ENCODE results near the gene CTNNB1. TPM values are rescaled to one million over a fixed set of nuclear protein-coding genes. Genes with fewer than 3 reads are reported as not detected.

CTNNB1 gene
- total RNA-seq, 4 donors from 2014 or later = 379 to 659 (median 437) TPM

DNA sequence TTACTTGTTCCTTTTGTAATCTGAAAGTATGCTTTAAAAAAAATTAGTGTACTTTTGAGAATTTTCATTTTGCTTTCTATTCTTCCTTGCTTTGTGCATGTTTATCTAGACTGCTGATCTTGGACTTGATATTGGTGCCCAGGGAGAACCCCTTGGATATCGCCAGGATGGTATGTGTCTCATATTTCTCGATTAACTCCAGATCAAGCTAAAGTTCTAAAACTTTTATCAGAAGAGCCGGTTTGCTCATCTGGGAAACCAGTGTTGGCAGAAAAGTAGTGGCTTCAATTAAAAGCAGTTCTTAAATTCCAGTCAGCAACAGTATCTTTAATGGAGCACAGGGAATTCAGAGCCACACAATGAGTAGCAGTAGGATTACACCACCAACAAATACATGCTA lies 38.6 kb downstream of the CTNNB1 start:
- ATAC-seq (ENCODE audit: low FRiP score) = no peak
- TF ChIP-seq, protein P1, sequence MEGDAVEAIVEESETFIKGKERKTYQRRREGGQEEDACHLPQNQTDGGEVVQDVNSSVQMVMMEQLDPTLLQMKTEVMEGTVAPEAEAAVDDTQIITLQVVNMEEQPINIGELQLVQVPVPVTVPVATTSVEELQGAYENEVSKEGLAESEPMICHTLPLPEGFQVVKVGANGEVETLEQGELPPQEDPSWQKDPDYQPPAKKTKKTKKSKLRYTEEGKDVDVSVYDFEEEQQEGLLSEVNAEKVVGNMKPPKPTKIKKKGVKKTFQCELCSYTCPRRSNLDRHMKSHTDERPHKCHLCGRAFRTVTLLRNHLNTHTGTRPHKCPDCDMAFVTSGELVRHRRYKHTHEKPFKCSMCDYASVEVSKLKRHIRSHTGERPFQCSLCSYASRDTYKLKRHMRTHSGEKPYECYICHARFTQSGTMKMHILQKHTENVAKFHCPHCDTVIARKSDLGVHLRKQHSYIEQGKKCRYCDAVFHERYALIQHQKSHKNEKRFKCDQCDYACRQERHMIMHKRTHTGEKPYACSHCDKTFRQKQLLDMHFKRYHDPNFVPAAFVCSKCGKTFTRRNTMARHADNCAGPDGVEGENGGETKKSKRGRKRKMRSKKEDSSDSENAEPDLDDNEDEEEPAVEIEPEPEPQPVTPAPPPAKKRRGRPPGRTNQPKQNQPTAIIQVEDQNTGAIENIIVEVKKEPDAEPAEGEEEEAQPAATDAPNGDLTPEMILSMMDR (IDR thresholded peaks at IDR 0.05) = no peak

DNA sequence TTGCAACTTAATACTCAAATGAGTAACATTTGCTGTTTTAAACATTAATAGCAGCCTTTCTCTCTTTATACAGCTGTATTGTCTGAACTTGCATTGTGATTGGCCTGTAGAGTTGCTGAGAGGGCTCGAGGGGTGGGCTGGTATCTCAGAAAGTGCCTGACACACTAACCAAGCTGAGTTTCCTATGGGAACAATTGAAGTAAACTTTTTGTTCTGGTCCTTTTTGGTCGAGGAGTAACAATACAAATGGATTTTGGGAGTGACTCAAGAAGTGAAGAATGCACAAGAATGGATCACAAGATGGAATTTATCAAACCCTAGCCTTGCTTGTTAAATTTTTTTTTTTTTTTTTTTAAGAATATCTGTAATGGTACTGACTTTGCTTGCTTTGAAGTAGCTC lies 40.3 kb downstream of the CTNNB1 start:
- DNase-seq (ENCODE audit: low spot score) (no peak), ATAC-seq (ENCODE audit: low FRiP score) (no peak)
- TF ChIP-seq, protein P1 (IDR thresholded peaks at IDR 0.05) = no peak

More for the DNA sequence above, 38.6 kb downstream of the CTNNB1 start:
- no peak for DNase-seq (ENCODE audit: low spot score)

DNA sequence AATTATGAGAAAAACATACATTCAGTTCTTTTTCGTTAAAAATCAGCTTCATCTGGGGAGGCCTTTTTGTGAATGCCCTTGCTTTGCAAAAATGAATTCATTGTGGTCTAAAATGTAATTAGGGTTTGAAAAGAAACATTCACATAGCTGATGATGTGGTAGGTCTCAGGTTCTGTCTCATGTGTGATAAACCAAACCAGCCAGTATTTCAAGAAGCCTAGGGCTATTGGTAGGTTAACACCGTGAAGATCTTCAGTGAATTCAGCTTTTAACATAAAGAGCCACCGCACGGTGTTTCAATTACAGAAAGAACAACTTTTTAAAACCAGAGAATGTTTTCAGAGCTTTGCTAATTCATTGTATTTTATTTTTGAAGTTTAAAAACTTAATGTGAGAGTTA lies 41.9 kb downstream of the CTNNB1 start:
- ATAC-seq (ENCODE audit: low FRiP score) = no peak
- TF ChIP-seq, protein P1 (IDR thresholded peaks at IDR 0.05) = no peak
- DNase-seq (ENCODE audit: low spot score) = no peak

DNA sequence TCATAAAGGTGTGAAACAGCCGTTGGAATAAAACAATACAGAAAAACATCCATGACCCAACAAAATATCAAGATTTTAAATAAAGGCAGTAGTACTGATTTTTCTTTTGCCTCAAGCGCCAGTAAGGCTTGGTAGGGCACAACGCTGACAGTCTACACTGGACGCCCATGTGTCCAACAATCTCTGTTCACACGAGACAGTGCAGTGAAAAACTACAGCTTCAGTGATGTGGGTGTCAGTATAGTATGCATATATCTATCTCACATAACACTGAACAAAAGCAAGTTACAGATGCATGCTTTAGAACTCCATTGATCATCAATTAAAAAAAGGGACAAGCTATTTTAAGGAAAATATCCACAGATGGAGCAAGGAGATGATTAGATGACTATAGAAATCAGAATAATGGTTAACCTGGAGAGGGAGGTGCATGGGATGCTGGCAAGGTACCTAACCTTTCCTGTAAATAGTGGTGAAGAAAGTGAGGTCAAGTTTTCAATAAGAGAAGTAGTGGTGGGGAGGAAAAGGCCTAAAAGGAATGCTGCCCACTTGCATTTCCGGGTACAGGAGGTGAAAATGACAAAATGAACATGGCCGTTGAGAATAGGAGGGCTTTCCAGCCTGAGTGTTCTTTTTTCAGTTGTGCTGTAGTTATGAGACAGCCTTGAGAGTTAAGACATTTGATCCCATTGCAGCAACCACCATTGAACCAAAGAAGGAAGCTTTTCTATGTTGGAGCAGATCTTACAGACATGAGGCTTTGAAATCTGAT lies 42.7 kb downstream of the CTNNB1 start:
- no peak for DNase-seq (ENCODE audit: low spot score)
- TF ChIP-seq, protein P1 (IDR thresholded peaks at IDR 0.05) = no peak
- ATAC-seq (ENCODE audit: low FRiP score) = no peak

DNA sequence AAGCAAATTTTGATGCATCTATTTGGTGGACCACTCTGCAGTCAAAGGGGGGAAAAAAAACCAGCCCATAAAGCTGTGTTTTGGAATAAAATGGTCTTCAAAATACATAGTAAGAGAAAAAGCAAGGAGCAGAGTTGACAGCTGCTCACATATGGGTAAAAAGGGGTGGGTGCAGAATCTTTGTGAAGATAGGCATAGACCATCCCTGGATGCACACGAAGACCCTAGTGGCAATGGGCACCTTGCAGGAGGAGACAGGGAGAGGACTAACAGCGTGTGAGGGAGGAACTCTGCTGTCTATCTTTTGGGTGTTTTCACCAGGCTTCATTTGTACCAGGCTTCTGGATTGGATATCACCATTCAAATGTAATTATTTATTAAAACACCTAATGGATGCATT lies 43.9 kb downstream of the CTNNB1 start:
- TF ChIP-seq, protein P1 (IDR thresholded peaks at IDR 0.05) = no peak
- ATAC-seq (ENCODE audit: low FRiP score) = no peak
- no peak for DNase-seq (ENCODE audit: low spot score)

DNA sequence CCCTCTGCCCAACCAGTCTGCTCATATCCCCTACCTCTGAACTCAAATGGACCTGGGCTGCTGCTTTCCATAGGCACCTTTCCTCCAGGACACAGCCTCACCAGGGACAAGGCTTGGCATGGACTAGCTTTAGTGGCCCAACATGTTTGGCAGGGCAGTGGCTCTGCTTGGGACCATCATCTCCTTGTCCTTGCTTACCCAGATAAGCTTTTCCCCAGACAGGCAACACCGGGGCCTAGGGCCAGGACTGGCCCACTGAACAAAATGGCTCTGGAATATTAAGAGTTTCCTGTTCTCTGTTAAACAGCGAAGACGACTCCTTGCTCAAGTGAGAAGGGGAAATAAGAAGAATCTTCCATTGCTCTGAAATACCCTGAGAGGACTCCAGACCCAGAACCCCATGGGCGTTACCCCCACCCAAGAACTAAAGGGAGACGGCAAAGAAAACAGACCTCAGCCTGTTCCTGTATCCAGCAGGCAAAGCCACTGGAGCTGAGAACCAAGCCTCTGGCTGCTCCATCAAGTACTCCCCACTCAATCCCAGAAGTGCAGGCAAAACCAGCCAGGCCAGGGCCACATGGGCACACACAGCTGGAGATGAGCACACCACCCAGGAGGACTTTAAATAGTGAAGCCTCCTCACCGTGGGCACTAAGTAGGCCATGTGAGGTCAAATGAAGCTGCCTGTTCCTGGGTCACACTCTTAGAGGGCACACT lies 45.5 kb downstream of the CTNNB1 start:
- ATAC-seq (ENCODE audit: low FRiP score) (no peak), DNase-seq (ENCODE audit: low spot score) (no peak)
- TF ChIP-seq, protein P1 (IDR thresholded peaks at IDR 0.05) = no peak
